K562 (cell line): ENCODE data around the gene ICE2. TPM values are rescaled to one million over a fixed set of nuclear protein-coding genes. Genes with fewer than 3 reads are reported as not detected.

ENCODE experiments used
- ATAC-seq: fragments of 200-7000 bp; cut with Tn5 transposase; 3 replicates; pipeline ENCODE4 v1.9.1; 2020; ENCODE audit warnings: moderate library complexity
- BruUV-seq: library from RNA; stranded (reverse); fragments of 400-500 nt; replicated peaks from 2 replicates; lab custom pipeline; 2021; lab: Mats Ljungman, UMichigan
- CTCF ChIA-PET: fragments of 300-600 bp; formaldehyde crosslinking; extraction: SDS; loops from one replicate; lab custom pipeline; 2021; ENCODE audit warnings: low intra/inter-chr PET ratio; lab: Yijun Ruan, JAX
- POLR2A ChIA-PET: fragments of 300-600, 350-650 bp; sonication (Branson Sonifier 250); formaldehyde crosslinking; extraction: SDS; loops from one replicate; lab custom pipeline; 2021; ENCODE audit warnings: antibody characterized with exemption, inconsistent platforms; lab: Yijun Ruan, JAX
- DNase-seq, 4 experiments: peaks; one replicate each; pipeline versions ENCODE4 v3.0.0 to v3.0.0-alpha.2; 2011 to 2018; ENCODE audit warnings: low spot score in 3 of 4, mixed read lengths in 3 of 4; ENCODE audit errors: extremely low read depth in 1 of 4
- FAIRE-seq: peaks from 2 replicates; lab custom pipeline; 2011; peaks lifted over from hg19 to GRCh38; lab: Jason Lieb, UNC
- H2AFZ ChIP-seq: 2 replicates; pipeline ENCODE4 v1.6.0; 2011; ENCODE audit warnings: low read depth, low read length, control low read depth, inconsistent platforms
- H3K27ac ChIP-seq: fragments of 200-600 bp; 3 replicates; pipeline ENCODE4 v1.8.0; 2011; ENCODE audit warnings: low read depth, mild to moderate bottlenecking, control low read depth, inconsistent platforms, low read length, moderate library complexity, mixed read lengths; ENCODE audit errors: extremely low read depth
- H3K27me3 ChIP-seq, 2 experiments: fragments of 300-600 bp in 1 of 2; 2 replicates in 1 of 2; 3 replicates in 1 of 2; pipeline versions ENCODE4 v1.6.0 to v1.8.0; 2011; ENCODE audit warnings: inconsistent platforms in 2 of 2, low read length in 2 of 2, mild to moderate bottlenecking in 1 of 2, mixed read lengths in 1 of 2, moderate library complexity in 1 of 2; ENCODE audit not compliant: control insufficient read depth in 2 of 2, insufficient read depth in 2 of 2
- H3K36me3 ChIP-seq: fragments of 300-600 bp; 3 replicates; pipeline ENCODE4 v1.8.0; 2011; ENCODE audit warnings: mild to moderate bottlenecking, low read length, inconsistent platforms; ENCODE audit not compliant: control insufficient read depth, insufficient read depth
- H3K4me1 ChIP-seq, 2 experiments: fragments of 200-600 bp in 1 of 2; replicated peaks in 1 of 2; 2 replicates in 1 of 2; 3 replicates in 1 of 2; pipeline versions ENCODE4 v1.5.1 to v1.8.0; 2011; ENCODE audit warnings: inconsistent platforms in 2 of 2, low read length in 2 of 2, mild to moderate bottlenecking in 1 of 2, mixed read lengths in 1 of 2, moderate library complexity in 1 of 2; ENCODE audit not compliant: control insufficient read depth in 2 of 2, insufficient read depth in 2 of 2
- H3K4me2 ChIP-seq: 2 replicates; pipeline ENCODE4 v1.6.1; 2011; ENCODE audit warnings: low read length, control low read depth, inconsistent platforms, mixed read lengths; ENCODE audit not compliant: insufficient read depth
- H3K4me3 ChIP-seq: fragments of 200-600 bp; sonication (generic), shearing (Covaris generic); 2 replicates; pipeline ENCODE4 v1.5.1; 2016; ENCODE audit warnings: control low read depth, inconsistent platforms
- H3K79me2 ChIP-seq: fragments of 200-600 bp; 3 replicates; pipeline ENCODE4 v1.8.0; 2011; ENCODE audit warnings: low read length, inconsistent platforms; ENCODE audit not compliant: control insufficient read depth, insufficient read depth
- H3K9ac ChIP-seq, 2 experiments: 2 replicates each; pipeline versions ENCODE4 v1.6.0 to v1.6.1; 2011; ENCODE audit warnings: low read depth in 2 of 2, low read length in 2 of 2, control low read depth in 1 of 2, inconsistent platforms in 1 of 2, mild to moderate bottlenecking in 1 of 2, mixed read lengths in 1 of 2; ENCODE audit not compliant: insufficient read depth in 1 of 2
- H3K9me1 ChIP-seq: one replicate; pipeline ENCODE4 v1.6.0; 2011; ENCODE audit warnings: inconsistent platforms, mild to moderate bottlenecking, low read length, moderate library complexity; ENCODE audit not compliant: control insufficient read depth, insufficient read depth
- H3K9me3 ChIP-seq: replicated peaks from 2 replicates; pipeline ENCODE4 v1.5.1; 2011; ENCODE audit warnings: low read depth, low read length, inconsistent platforms; ENCODE audit not compliant: control insufficient read depth, insufficient read depth
- H4K20me1 ChIP-seq: replicated peaks from 2 replicates; pipeline ENCODE4 v1.6.1; 2011; ENCODE audit warnings: low read length, inconsistent platforms, mixed read lengths; ENCODE audit not compliant: control insufficient read depth, insufficient read depth
- ATF6 ChIP-seq: sonication (generic); formaldehyde crosslinking; IDR thresholded peaks from 2 replicates; pipeline ENCODE4 v1.4.0; 2020; ENCODE audit warnings: mild to moderate bottlenecking, missing genetic modification reagents
- EHMT2 ChIP-seq: fragments of 450-650 bp; IDR thresholded peaks from 2 replicates; pipeline ENCODE4 v1.6.1; 2018; ENCODE audit warnings: antibody characterized with exemption
- FOXJ3 ChIP-seq: sonication (generic); formaldehyde crosslinking; IDR thresholded peaks from 2 replicates; pipeline ENCODE4 v1.4.0; 2020; ENCODE audit warnings: mild to moderate bottlenecking, missing genetic modification reagents
- KLF13 ChIP-seq: fragments of 450-650 bp; IDR thresholded peaks from 2 replicates; pipeline ENCODE4 v1.6.1; 2016; ENCODE audit warnings: missing genetic modification characterization, low read depth, mild to moderate bottlenecking, missing compliant biosample characterization, moderate library complexity, borderline replicate concordance
- MCM3 ChIP-seq: fragments of 450-650 bp; IDR thresholded peaks from 2 replicates; pipeline ENCODE4 v1.6.1; 2016
- MTA1 ChIP-seq: fragments of 450-650 bp; IDR thresholded peaks from 2 replicates; pipeline ENCODE4 v1.6.1; 2017; ENCODE audit warnings: borderline replicate concordance
- PRDM10 ChIP-seq: fragments of 450-650 bp; IDR thresholded peaks from 2 replicates; pipeline ENCODE4 v1.6.1; 2018; ENCODE audit not compliant: partially characterized antibody
- SRSF7 ChIP-seq: fragments of 200-400 bp; formaldehyde crosslinking; optimal IDR thresholded peaks from 2 replicates; pipeline ENCODE3; 2017; ENCODE audit warnings: mild to moderate bottlenecking, low read depth, low read length
- ZBTB33 ChIP-seq: sonication (generic); formaldehyde crosslinking; IDR thresholded peaks from 2 replicates; pipeline ENCODE4 v1.8.1; 2023; ENCODE audit warnings: mild to moderate bottlenecking, missing genetic modification reagents
- ZFP36 ChIP-seq: fragments of 150-350 bp; IDR thresholded peaks from 2 replicates; pipeline ENCODE4 v1.6.1; 2018; ENCODE audit warnings: low read length, low read depth; ENCODE audit not compliant: partially characterized antibody
- ZNF384 ChIP-seq: IDR thresholded peaks from 2 replicates; pipeline ENCODE4 v1.6.1; 2012; ENCODE audit warnings: low read depth, low read length, improper control_type of control experiment
- WGBS: fragments of 100-300 bp; shearing (Covaris generic); methylation state at CpG from one replicate; pipeline ENCODE4 v1.1.6; 2016; ENCODE audit warnings: low coverage, mixed read lengths; ENCODE audit not compliant: insufficient coverage; ENCODE audit errors: missing lambda C conversion rate; 5-methylcytosine and 5-hydroxymethylcytosine counted together
- in situ Hi-C: fragments of 300-500 bp; cut with MboI; formaldehyde crosslinking; loops from 4 replicates; pipeline ENCODE4 v1.15.0; 2018; ENCODE audit warnings: inconsistent platforms, mixed read lengths
- intact Hi-C: fragments of 100-400 bp; cut with micrococcal nuclease; formaldehyde crosslinking; loops from 2 replicates; pipeline ENCODE4 v1.14.2; 2022
- polyA plus RNA-seq, 8 experiments: library from polyadenylated mRNA; depleted of rRNA in 4 of 8; stranded (reverse) in 5 of 8; unstranded in 3 of 8; fragments of >200 nt; fragmentation: Nextera tagmentation in 2 of 8; fragmentation: Illumina TruSeq in 1 of 8; extraction: Ambion mirVana in 2 of 8; extraction: Trizol in 1 of 8; gene quantifications; 2 replicates each; pipeline versions ENCODE4 v1.2.1 to v1.2.3, GENCODE V29; 2011 to 2014; ENCODE audit warnings: inconsistent platforms in 1 of 8, missing spikeins in 1 of 8
- total RNA-seq, 7 experiments: library from RNA; depleted of rRNA in 6 of 7; stranded (reverse); fragments of >200 nt in 6 of 7; fragmentation: Illumina TruSeq in 2 of 7; extraction: Trizol in 2 of 7; gene quantifications; 2 replicates each; pipeline versions ENCODE4 v1.2.1 to v1.2.3, GENCODE V29; 2011 to 2021; ENCODE audit warnings: low replicate concordance in 1 of 7

Gene ICE2
- total and polyA plus RNA-seq, 9 of the 15 experiments (the other 6 are each of a cell fraction or from before 2014, with no cell fraction given): 21.8 to 87.9 (median 58.1) TPM

GRCh38 chr15:60496853-60497252, 17.9 kb upstream of the ICE2 start:
- ATAC-seq: no peak
- H2AFZ ChIP-seq: no peak overlapping the region
- FAIRE-seq: no peak
- CTCF ChIA-PET: no interaction called here
- H4K20me1 ChIP-seq: no peaks in the 10 kb centered on the region
- no peaks in the 10 kb centered on the region for H3K9me3 ChIP-seq
- DNase-seq: no peak
- 36% methylated on average over 6 of the region's 6 CpGs for WGBS
- H3K4me2 ChIP-seq: no peak overlapping the region
- intact Hi-C loops: no loop called here
- no peaks in the 10 kb centered on the region for H3K9me1 ChIP-seq
- in situ Hi-C loops: no loop called here
- no TSS peak for BruUV-seq
- POLR2A ChIA-PET: interaction anchor here (0.6 to 1.8 kb wide), 5 partner anchors 9 to 785 kb away, joined by 3 to 5 read pairs (median 3); no protein-coding TSS in a partner anchor
- H3K4me3 ChIP-seq: no peak overlapping the region
- H3K36me3 ChIP-seq: no peaks in the 10 kb centered on the region
- H3K4me1 ChIP-seq: no peaks in the 10 kb centered on the region
- TF ChIP-seq MCM3 (no peak), ZFP36 (no peak), FOXJ3 (CRISPR knock-in tag) (no peak), ATF6 (CRISPR knock-in tag) (no peak), EHMT2 (no peak), KLF13 (tag) (no peak), ZBTB33 (CRISPR knock-in tag) (no peak), ZNF384 (no peak), MTA1 (no peak), PRDM10 (no peak), SRSF7 (no peak)
- H3K27ac ChIP-seq: no peak overlapping the region
- H3K79me2 ChIP-seq: no peaks in the 10 kb centered on the region
- peaks cover 0 to 2% of the 10 kb centered on the region in 2 experiments; a peak in 2 of 5 replicates for H3K27me3 ChIP-seq
- no peak overlapping the region for H3K9ac ChIP-seq
